ENCODE results near the gene LILRA5. TPM values are rescaled to one million over a fixed set of nuclear protein-coding genes. Genes with fewer than 3 reads are reported as not detected.

The LILRA5 gene
- total RNA-seq, 1 experiment from 2014 or later, result not detected

DNA sequence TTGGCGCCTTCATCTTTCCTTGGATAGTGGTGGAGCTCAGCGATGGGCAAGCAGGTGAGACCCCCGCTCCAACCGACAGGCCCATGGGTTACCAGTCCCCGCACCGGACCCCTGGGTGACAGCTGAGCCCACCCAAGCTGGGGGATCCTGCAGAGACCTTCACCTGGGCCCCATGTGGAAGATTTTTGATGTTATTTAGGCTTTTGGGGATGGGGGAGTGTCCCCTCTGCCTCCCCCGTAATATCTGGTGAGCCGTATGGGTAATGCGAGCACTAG is 4.9 kb upstream of the LILRA5 start:
- ATAC-seq (no peak), DNase-seq (ENCODE audit: low read depth, low spot score) (no peak)
- Histone ChIP-seq H3K27ac (ENCODE audit: low read depth, low read length) (no peak overlapping the region), H3K27me3 (ENCODE audit: insufficient read depth, low read length) (no peaks in the 10 kb centered on the region), H2AFZ (ENCODE audit: low read depth, low read length, poor library complexity, severe bottlenecking) (no peak overlapping the region), H3K79me2 (ENCODE audit: insufficient read depth, low read length) (no peaks in the 10 kb centered on the region), H3K36me3 (ENCODE audit: control insufficient read depth in 1 of 2, insufficient read depth in 2 of 2, low read length in 2 of 2) (no peaks in the 10 kb centered on the region), H3K4me2 (ENCODE audit: low read length) (no peak overlapping the region), H4K20me1 (ENCODE audit: insufficient read depth) (no peaks in the 10 kb centered on the region), H3K4me3 (replicated peaks in 1 of 2; ENCODE audit: low read depth in 1 of 2, low read length in 2 of 2) (no peak overlapping the region), H3K9me3 (ENCODE audit: control insufficient read depth in 1 of 2, insufficient read depth in 1 of 2, low read depth in 1 of 2, low read length in 2 of 2) (peaks cover 0 to 6% of the 10 kb centered on the region in 2 experiments; a peak in 2 of 4 replicates), H3K4me1 (ENCODE audit: control insufficient read depth in 1 of 2, insufficient read depth in 2 of 2, low read length in 2 of 2) (no peaks in the 10 kb centered on the region), H3K9me2 (ENCODE audit: insufficient read depth) (no peaks in the 10 kb centered on the region), H3K9ac (ENCODE audit: low read length) (no peak overlapping the region)
- RAD21 ChIA-PET (ENCODE audit: low non-redundant PET in 1 of 2, low total read pairs in 2 of 2, uncharacterized antibody in 2 of 2, unreplicated experiment in 2 of 2), result no interaction called here
- TF ChIP-seq YY1 (IDR thresholded peaks at IDR 0.05; ENCODE audit: extremely low read depth, insufficient replicate concordance, low read depth, low read length) (no peak), SIN3A (IDR thresholded peaks at IDR 0.05; ENCODE audit: low read depth) (no peak), RAD21 (IDR thresholded peaks at IDR 0.05; ENCODE audit: low read depth) (no peak), FOSL1 (IDR thresholded peaks at IDR 0.05; ENCODE audit: low read depth) (no peak), SRF (IDR thresholded peaks at IDR 0.05; ENCODE audit: low read depth) (no peak), JUND (IDR thresholded peaks at IDR 0.05) (no peak), ZBTB33 (IDR thresholded peaks at IDR 0.05; ENCODE audit: extremely low read depth, insufficient replicate concordance, low read length) (no peak), ELF1 (IDR thresholded peaks at IDR 0.05; ENCODE audit: borderline replicate concordance, low read depth) (no peak), ZFX (IDR thresholded peaks at IDR 0.05) (no peak), POLR2AphosphoS5 (IDR thresholded peaks at IDR 0.05; ENCODE audit: low read depth, low read length) (no peak), EGR1 (IDR thresholded peaks at IDR 0.05; ENCODE audit: low read depth) (no peak), CTCF (IDR thresholded peaks at IDR 0.05 in 2 of 3, conservative IDR thresholded peaks at IDR 0.05 in 1 of 3; ENCODE audit: borderline replicate concordance in 1 of 3, insufficient read depth in 1 of 3, low read depth in 2 of 3, low read length in 2 of 3) (no peak), CBX3 (IDR thresholded peaks at IDR 0.05; ENCODE audit: low read depth) (no peak), EZH2phosphoT487 (IDR thresholded peaks at IDR 0.05; ENCODE audit: borderline replicate concordance) (no peak), EZH2 (IDR thresholded peaks at IDR 0.05) (no peak)
- TF ChIP-seq, protein P1, sequence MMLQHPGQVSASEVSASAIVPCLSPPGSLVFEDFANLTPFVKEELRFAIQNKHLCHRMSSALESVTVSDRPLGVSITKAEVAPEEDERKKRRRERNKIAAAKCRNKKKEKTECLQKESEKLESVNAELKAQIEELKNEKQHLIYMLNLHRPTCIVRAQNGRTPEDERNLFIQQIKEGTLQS (IDR thresholded peaks at IDR 0.05), result no peak
- TF ChIP-seq, protein P2, sequence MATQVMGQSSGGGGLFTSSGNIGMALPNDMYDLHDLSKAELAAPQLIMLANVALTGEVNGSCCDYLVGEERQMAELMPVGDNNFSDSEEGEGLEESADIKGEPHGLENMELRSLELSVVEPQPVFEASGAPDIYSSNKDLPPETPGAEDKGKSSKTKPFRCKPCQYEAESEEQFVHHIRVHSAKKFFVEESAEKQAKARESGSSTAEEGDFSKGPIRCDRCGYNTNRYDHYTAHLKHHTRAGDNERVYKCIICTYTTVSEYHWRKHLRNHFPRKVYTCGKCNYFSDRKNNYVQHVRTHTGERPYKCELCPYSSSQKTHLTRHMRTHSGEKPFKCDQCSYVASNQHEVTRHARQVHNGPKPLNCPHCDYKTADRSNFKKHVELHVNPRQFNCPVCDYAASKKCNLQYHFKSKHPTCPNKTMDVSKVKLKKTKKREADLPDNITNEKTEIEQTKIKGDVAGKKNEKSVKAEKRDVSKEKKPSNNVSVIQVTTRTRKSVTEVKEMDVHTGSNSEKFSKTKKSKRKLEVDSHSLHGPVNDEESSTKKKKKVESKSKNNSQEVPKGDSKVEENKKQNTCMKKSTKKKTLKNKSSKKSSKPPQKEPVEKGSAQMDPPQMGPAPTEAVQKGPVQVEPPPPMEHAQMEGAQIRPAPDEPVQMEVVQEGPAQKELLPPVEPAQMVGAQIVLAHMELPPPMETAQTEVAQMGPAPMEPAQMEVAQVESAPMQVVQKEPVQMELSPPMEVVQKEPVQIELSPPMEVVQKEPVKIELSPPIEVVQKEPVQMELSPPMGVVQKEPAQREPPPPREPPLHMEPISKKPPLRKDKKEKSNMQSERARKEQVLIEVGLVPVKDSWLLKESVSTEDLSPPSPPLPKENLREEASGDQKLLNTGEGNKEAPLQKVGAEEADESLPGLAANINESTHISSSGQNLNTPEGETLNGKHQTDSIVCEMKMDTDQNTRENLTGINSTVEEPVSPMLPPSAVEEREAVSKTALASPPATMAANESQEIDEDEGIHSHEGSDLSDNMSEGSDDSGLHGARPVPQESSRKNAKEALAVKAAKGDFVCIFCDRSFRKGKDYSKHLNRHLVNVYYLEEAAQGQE (IDR thresholded peaks at IDR 0.05; ENCODE audit: low read depth), result no peak
- POLR2A ChIA-PET, result no interaction called here
- intact Hi-C loops (cut with micrococcal nuclease), result no loop called here
- CTCF ChIA-PET, result no interaction called here
- no TSS peak for BruUV-seq (replicated peaks)
